GM19193 (cell line): Measurements from ENCODE around the gene MTRF1.

ENCODE experiments used
- POLR2A ChIP-seq: IDR thresholded peaks from 4 replicates; pipeline ENCODE4 v1.6.1; 2011; ENCODE audit not compliant: insufficient read depth, insufficient read length; ENCODE audit errors: extremely low read depth

Gene MTRF1

DNA sequence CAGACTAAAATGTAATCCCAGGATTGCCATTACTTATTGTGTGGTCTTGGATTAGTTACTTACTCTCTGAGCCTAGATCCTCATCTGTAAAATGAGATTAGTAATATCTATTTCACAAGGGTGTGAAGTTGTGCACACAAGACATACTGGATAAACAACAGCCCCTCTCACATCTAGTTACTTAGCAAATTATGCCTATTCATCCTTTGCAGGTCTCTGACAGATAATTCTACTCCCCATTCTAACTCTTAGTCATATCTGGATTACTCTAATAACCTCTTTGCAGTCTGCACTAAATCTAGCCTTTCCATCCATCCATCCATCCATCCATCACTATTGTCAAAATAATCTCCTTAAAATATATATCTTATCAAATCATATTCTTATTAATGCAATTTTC, 12.4 kb downstream of the MTRF1 start:
- no peak for TF ChIP-seq POLR2A

DNA sequence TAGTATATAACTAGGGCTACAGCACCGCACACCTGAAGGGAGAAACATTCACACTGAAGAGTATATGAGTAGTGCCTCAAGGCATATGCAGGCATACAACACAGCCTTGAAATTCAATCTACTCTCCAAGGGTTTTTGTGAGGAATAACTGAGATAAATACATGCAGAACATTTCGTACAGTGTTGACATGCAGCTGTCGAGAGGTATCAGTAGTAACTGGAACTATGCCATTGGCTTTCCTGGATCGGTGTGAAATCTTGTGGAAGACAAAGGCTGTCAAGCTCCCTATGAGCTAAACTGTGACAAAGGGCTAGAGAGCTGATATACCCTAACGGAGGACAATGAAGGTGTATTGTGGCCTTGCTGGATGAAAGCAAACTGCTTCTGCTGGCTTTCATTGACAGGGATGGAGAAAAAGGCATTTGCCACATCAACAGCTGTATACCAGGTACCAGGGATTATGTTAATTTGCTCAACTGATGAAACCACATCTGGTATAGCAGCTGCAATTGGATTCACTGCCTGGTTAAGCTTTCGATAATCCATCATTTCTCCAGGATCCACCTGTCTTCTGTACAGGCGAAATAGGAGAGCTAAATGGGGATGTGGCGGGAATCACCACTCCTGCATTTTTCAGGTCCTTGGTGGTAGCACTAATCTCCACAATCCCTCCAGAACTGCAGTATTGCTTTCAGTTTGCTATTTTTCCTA, 16.3 kb downstream of the MTRF1 start:
- TF ChIP-seq POLR2A: no peak

DNA sequence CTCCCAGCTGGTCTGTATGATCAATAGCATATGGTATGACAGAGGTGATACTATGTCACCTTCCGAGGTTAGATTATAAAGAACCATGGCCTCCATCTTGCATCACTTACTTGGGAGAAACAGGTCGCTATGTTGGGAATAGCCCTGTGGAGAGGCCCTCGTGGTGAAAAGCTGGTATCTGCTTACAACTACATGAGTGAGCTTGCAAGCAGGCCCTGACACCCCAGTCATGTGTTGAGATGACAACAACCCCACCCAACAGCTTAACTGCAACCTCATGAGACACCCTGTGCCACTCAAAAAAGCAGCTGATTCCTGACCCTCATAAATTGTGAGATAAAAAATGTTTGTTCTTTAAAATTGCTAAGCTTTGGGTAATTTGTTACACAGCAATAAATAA, 18.8 kb downstream of the MTRF1 start:
- TF ChIP-seq POLR2A: no peak

DNA sequence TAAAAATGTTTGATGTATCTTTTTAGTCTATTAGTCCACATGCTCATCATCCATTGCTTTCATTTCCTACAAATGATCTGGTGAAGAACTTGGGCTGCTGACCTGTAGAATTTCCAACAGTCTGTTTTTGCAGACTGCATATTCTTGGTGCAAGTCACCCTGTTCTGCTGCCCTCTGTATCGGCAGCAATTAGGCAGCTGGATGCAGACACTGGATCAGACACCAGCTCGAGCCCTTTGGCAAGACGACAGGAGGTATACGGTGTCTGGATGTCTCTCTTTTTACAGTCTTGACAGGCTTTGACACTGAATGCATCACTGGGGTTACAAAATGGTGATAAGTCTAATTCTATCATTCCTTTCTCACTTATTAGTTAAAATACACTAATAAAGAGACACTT, 21.8 kb downstream of the MTRF1 start:
- TF ChIP-seq POLR2A: no peak

GRCh38 chr13:41236369-41236768, 27.0 kb downstream of the MTRF1 start:
- no peak for TF ChIP-seq POLR2A

DNA sequence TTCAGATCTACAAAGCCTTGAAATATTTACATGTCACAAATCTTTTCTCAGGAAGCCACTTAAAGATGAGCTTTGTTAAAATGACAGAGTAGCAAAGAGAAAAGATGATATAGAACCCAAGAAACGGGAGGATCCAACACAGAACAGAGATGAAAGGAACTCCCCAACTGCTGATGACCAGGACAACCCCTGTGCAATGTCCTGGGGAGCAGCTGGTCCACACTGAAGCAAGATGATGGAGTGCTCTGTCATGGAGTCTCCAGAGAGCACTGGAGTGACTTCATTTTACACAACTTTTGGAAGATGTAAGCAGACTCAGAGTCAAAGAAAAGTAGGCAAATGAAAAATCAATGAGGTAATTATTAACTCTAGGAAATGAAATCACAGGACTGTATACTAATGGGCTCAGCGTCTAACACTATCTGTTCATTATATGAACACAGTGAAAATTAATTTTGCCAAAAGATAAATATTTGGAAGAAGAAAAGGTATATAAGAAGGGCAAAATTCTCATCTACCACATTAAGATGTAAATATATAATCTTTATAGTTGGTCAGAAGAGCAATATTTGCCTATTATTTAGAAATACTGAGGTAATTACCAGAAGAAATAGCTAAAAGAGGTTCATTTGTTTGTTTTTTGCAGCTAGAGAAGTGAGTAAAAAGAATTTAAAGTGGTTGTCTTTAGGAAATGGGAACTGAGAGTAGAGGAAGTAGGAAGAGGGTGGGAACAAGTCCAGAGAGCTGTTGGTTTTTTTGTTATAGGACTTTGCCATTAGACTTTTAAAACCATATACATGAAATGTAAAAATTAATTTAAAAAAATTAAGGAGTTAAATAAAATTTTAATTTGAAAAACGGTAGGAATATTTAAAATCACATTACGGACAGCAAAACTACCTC, 30.5 kb downstream of the MTRF1 start:
- TF ChIP-seq POLR2A: no peak

GRCh38 chr13:41231786-41232185, 31.6 kb downstream of the MTRF1 start:
- no peak for TF ChIP-seq POLR2A

GRCh38 chr13:41231025-41231677, 32.2 kb downstream of the MTRF1 start:
- no peak for TF ChIP-seq POLR2A

GRCh38 chr13:41229356-41229755, 34.0 kb downstream of the MTRF1 start:
- TF ChIP-seq POLR2A: no peak

- TF ChIP-seq POLR2A: no peak
Measured at GRCh38 chr13:41224113-41225110, 39.0 kb downstream of the MTRF1 start.

- TF ChIP-seq POLR2A: no peak
Measured at GRCh38 chr13:41222259-41222852, 41.0 kb downstream of the MTRF1 start.

DNA sequence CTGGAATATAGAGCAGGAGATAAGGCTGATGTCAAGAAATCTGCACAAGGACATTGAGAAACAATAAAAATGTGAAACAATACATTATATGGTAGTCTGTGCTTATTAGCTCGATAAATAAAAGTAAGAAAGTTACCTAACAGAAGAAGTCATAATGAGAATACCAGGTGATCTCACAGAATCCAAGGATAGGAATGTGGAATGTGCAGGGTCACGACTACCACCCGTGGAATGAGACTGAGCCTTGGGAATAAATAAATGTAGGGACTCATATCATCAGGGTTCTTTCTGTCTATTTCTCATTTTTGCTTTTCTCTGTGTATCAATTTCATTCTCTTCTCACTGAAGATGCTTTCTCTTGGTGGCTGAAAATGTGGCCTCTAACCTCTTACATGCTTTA, 43.0 kb downstream of the MTRF1 start:
- TF ChIP-seq POLR2A: no peak

DNA sequence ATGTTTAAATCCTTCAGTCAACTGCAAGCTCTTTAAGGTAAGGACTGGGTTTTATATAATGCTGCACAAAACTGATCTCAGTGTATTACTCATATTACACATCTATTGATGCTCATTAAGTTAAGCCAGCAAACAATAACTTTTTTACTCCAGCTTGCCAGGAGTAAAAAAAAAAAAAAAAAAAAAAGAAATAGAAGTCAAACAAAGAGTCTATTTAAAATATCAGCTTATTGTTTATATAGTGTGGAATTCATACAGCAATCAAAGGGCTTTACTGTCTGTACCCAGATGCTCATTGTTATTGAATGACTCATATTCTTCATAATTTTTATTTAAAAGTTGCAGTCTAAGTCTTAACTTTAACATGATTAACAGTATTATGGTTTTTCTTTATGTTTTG, 47.2 kb downstream of the MTRF1 start:
- TF ChIP-seq POLR2A: no peak

- no peak for TF ChIP-seq POLR2A
Measured at GRCh38 chr13:41213919-41214318, 49.5 kb downstream of the MTRF1 start.
